ENCODE measurements around the gene ABI1. TPM values are rescaled to one million over a fixed set of nuclear protein-coding genes. Genes with fewer than 3 reads are reported as not detected.

ABI1 gene
- total RNA-seq, 1 donor from 2014 or later = 50.4 TPM

GRCh38 chr10:26733750-26734568, 126.8 kb downstream of the ABI1 start:
- no peak for DNase-seq (ENCODE audit: low spot score)
- intact Hi-C loops (cut with DNase I) = no loop called here
- no peak for ATAC-seq

GRCh38 chr10:26730552-26730951, 130.2 kb downstream of the ABI1 start:
- DNase-seq (ENCODE audit: low spot score) = no peak
- no peak for ATAC-seq
- intact Hi-C loops (cut with DNase I) = no loop called here

- intact Hi-C loops (cut with DNase I) = loop anchor here (5.0 kb wide), 1 partner anchor 148 kb away; no protein-coding TSS in a partner anchor
- no peak for ATAC-seq
These were observed 131.4 kb downstream of the ABI1 start for GRCh38 chr10:26729395-26729794.

DNA sequence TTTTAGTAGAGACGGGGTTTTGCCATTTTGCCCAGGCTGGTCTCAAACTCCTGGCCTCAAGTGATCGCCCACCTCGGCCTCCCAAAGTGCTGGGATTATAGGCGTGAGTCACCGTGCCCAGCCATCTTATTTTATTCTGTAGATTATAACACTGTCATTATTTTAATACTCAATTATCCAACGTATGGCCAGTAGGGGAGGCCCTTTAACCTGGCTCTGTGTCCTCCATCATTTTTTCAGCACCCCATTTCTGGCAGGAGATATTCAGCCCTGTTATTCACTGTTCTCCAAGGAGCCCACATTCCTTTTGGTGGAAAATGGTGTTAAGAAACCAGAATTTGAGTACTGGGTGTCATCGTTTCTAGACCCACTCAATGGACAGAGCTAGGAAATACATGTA, 131.8 kb downstream of the ABI1 start:
- intact Hi-C loops (cut with DNase I) = loop anchor here (5.0 kb wide), 1 partner anchor 148 kb away; no protein-coding TSS in a partner anchor
- ATAC-seq (no peak), DNase-seq (ENCODE audit: low spot score) (no peak)

More at GRCh38 chr10:26729395-26729794, 131.4 kb downstream of the ABI1 start:
- no peak for DNase-seq (ENCODE audit: low spot score)

DNA sequence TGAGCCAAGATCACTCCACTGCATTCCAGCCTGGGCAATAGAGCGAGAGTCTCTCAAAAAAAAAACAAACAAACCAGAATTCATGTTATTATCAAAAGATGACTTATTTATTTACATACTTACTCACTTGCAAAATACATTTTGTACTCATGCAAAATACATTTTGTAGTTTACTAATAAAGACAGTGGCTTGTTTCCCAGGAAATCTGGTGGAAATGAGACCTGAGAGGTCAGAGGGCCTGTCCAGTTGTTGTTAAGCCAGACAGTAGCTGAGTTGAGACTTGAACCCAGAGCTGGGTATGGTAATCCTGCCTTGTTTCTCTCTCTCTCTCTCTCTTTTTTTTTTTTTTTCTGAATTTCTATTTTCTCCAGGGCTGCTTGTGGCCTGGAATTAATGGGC, 133.8 kb downstream of the ABI1 start:
- no peak for ATAC-seq
- no peak for DNase-seq (ENCODE audit: low spot score)
- intact Hi-C loops (cut with DNase I) = loop anchor here (5.0 kb wide), 1 partner anchor 150 kb away; no protein-coding TSS in a partner anchor

GRCh38 chr10:26725837-26726727, 134.7 kb downstream of the ABI1 start:
- intact Hi-C loops (cut with DNase I) = loop anchor here (5.0 kb wide), 1 partner anchor 151 kb away; no protein-coding TSS in a partner anchor
- ATAC-seq = peak; percentile 70
- DNase-seq (ENCODE audit: low spot score) = peak; percentile 82

GRCh38 chr10:26723016-26723415, 137.7 kb downstream of the ABI1 start:
- no peak for ATAC-seq
- no peak for DNase-seq (ENCODE audit: low spot score)
- intact Hi-C loops (cut with DNase I) = no loop called here

DNA sequence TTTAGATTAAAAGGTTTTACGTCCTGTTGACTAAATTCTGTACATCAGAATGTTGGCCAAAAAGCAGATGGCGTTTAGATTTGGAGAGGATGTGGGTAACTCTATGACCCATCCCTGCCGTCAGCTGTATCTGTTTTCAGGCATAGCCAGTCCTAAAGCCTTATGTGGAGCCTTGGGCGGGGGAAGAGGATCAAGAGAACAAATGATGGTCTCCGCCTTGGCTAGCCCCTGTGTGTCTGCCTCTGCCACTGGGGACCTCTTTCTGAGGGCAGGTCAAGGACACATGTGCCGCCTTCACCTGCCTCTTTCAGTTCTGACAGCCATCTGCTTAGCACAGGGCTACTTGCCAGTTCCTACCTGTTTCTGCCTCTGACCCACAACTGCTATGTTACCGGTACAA, 139.2 kb downstream of the ABI1 start:
- intact Hi-C loops (cut with DNase I) = no loop called here
- ATAC-seq = no peak
- no peak for DNase-seq (ENCODE audit: low spot score)

DNA sequence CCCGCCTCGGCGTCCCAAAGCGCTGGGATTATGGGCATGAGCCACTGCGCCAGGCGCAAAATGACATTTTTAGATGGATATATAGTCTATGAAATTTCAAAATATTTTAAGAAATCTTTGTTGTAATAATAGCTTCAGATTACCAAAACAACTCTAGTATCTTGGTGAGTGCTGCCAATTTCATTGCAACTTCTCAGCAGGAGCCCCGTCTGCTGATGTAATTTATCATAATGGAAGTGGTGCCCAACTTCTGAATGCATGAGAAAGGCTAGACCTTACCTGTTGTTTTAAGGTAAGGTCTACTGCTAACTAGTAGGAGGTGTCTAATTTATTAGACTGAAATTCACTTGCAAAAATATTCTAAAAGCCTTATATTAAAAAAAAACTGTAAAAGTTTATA, 143.3 kb downstream of the ABI1 start:
- intact Hi-C loops (cut with DNase I) = no loop called here
- DNase-seq (ENCODE audit: low spot score) (no peak), ATAC-seq (no peak)

DNA sequence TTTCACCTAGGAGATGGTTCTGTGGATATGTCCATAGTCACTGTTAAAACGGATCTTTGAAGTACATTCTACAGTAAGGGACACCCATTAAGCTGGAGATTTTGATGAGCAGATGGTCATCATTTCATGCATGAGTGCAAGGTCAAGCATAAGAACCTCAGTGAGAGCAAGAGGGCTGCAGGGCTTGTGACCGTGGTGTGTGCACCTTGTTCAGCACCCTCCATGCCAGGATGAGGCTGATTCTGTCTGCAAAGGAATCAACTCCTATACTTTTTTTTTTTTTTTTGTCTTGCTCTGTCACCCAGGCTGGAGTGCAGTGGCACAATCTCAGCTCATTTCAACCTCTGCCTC, 145.6 kb downstream of the ABI1 start:
- intact Hi-C loops (cut with DNase I) = no loop called here
- ATAC-seq = no peak

GRCh38 chr10:26714415-26715136, 146.2 kb downstream of the ABI1 start:
- no peak for ATAC-seq
- DNase-seq (ENCODE audit: low spot score) = no peak
- intact Hi-C loops (cut with DNase I) = no loop called here

More for the DNA sequence above, 145.6 kb downstream of the ABI1 start:
- DNase-seq (ENCODE audit: low spot score) = no peak

DNA sequence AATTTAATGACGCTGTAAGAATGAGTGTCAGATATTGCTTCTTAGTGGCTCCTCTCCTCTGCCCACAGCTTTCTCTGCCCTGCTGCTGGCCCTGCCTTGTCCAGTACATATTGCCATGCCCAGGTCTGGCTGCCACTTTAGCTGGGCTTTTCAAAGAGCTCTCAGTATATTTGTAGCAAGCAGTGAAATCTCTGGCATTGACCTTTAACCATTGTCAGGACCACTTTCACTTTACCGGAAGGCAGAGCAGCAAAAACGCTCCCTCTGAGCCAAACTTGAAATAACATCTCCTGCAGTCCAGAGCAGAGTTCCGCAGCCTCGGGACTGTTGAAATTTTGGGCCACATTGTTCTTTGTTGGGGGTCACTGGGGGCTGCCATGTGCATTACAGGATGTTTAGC, 149.4 kb downstream of the ABI1 start:
- no peak for DNase-seq (ENCODE audit: low spot score)
- intact Hi-C loops (cut with DNase I) = no loop called here
- no peak for ATAC-seq

GRCh38 chr10:26706936-26707335, 153.8 kb downstream of the ABI1 start:
- ATAC-seq (no peak), DNase-seq (ENCODE audit: low spot score) (no peak)
- intact Hi-C loops (cut with DNase I) = no loop called here

- no peak for DNase-seq (ENCODE audit: low spot score)
- no peak for ATAC-seq
- intact Hi-C loops (cut with DNase I) = no loop called here
These were observed 154.6 kb downstream of the ABI1 start for GRCh38 chr10:26706206-26706605.

DNA sequence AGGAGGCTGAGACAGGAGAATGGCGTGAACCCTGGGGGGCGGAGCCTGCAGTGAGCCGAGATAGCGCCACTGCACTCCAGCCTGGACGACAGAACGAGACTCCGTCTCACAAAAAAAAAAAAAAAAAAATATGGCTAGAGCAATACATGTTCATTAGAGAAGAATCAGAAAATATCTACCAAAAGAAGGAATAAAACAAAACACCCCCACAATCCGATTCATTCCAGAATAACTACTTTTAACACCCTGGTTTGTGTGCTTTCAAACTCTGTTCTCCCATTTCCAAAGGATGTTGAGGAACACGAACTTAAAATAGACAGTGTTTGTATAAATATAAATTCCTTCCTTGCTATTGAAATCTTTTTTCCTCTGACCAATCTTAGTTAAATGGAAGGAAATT, 156.8 kb downstream of the ABI1 start:
- intact Hi-C loops (cut with DNase I) = no loop called here
- no peak for DNase-seq (ENCODE audit: low spot score)
- ATAC-seq = no peak

GRCh38 chr10:26703096-26703495, 157.7 kb downstream of the ABI1 start:
- ATAC-seq (no peak), DNase-seq (ENCODE audit: low spot score) (no peak)
- intact Hi-C loops (cut with DNase I) = no loop called here

GRCh38 chr10:26700884-26701630, 159.7 kb downstream of the ABI1 start:
- intact Hi-C loops (cut with DNase I) = no loop called here
- ATAC-seq (no peak), DNase-seq (ENCODE audit: low spot score) (no peak)

- DNase-seq (ENCODE audit: low spot score) (no peak), ATAC-seq (no peak)
- intact Hi-C loops (cut with DNase I) = no loop called here
These were observed 161.1 kb downstream of the ABI1 start for GRCh38 chr10:26699631-26700030.

DNA sequence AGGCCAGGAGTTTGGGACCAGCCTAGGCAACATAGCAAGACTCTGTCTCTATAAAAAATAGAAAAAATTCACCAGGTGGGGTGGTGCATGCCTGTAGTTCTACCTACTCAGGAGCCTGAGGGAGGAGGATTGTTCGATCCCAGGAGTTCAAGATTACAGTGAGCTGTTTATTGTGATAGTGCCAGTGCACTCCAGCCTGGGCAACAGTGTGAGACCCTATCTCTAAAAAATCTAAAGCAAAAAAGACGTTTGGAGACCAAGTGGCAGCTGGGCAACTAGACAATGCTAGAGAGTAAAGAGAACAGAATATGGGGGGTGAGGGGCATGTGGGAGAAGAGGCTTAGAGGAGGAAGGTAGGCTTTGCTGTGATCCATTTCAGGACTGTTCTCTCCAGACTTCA, 161.8 kb downstream of the ABI1 start:
- ATAC-seq = no peak
- no peak for DNase-seq (ENCODE audit: low spot score)
- intact Hi-C loops (cut with DNase I) = no loop called here
